EL (cell line): Measurements from ENCODE around the gene COPRS.
"Not testable (repeated sequence)": the region's sequence is repeated elsewhere in the genome, so short reads cannot be mapped to it uniquely, and the experiment has no call there.

ENCODE experiments used
- DNase-seq: peaks from one replicate; pipeline ENCODE4 v3.0.0-alpha.2; 2016

The COPRS gene

DNA sequence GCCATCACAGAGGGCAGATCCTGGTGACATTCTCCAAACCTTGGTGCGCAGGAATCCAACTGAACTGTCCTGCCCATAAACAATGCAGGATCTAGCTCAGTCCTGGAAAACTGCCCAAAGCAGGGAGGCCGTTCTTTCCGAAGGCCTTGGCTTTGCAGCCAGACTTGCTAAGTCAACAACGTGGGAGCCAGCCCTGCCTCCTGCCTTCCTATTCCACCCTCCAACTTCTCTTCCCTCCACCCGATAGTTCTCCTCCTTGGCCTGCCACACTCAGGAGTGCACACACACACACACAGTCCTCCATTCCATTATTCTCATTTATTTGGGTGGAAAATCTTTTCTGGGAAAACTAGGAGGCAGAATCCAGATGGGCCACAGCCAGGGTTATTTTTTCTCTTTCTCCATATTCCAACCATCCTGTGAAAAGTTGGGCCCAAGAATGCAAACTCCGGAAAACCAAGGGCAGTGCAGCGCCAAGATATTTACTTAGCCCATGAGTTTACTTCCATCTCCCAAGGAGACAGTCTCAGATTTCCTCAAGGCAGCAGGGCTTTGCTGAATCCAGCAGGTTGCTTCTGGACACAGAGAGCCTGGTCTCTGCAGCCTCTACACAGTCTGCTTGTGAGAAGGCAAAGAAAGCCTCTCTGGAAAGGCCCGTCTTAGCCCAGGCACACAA is 15.8 kb downstream of the COPRS start:
- DNase-seq: peak; percentile 51

GRCh38 chr17:31842195-31843069 is 16.6 kb downstream of the COPRS start:
- DNase-seq: peak; percentile 78

- DNase-seq: no peak
These were observed 17.2 kb downstream of the COPRS start for GRCh38 chr17:31841850-31842194.

DNA sequence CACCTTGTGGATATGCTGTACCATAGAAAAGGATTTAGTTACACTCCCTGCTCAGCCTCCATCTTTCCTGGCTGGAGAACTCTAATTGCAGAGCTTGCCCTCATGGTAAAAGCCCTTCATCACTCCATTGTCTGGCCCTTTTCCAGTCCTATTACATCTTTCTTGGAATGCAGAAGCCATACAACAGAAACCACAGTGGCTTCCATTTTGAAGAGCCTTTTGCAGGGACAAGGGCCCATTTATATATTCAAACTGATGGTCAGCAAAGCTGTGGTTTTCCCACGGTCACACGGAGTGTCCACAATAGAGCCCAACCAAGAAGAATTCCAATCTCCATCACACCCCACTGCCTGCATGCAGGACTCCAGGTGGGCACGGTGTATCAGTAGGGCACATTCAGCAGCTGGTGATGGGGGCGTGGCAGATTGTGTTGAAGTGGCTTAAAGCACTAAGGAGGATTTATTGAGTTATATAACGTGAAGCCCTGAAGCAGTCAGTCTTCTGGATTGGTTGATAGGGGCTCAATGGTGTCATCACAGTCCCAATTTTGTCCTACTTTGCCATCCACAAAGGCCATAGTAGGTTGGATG is 20.3 kb downstream of the COPRS start:
- DNase-seq: peak; percentile 30

DNA sequence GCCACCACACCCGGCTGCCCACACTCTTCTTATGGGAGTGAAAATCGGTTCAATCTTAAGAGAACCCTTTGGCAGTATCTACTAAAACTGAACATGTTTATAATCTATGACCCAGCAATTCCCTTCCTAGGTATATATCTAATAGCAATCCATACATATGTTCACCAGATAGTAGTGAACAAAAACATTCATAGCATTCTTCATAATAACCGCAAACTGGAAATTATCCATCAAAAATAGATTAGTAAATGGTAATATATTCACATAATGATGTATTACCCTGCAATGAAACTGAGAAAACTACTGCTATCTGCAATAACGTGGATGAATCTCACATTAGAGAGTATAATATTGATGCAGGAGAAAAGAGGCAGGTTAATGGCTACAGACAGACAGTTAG is 23.1 kb downstream of the COPRS start:
- peak; percentile 33 for DNase-seq

- DNase-seq: no peak
These were observed 24.6 kb downstream of the COPRS start for GRCh38 chr17:31834448-31834847.

DNA sequence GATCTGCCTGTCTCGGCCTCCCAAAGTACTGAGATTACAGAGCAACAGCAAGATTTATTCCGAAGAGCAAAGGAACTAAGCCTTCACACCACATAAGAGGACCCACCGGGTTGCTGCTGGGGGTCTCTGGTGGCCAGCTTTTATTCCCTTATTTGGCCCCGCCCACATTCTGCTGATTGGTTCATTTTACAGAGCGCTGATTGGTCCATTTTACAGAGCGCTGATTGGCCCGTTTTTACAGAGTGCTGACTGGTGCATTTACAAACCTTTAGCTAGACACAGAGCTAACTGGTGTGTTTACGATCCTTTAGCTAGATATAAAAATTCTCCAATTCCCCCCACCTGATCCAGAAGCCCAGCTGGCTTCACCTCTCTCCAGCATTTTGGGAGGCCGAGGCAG is 26.3 kb downstream of the COPRS start:
- DNase-seq: no peak

DNA sequence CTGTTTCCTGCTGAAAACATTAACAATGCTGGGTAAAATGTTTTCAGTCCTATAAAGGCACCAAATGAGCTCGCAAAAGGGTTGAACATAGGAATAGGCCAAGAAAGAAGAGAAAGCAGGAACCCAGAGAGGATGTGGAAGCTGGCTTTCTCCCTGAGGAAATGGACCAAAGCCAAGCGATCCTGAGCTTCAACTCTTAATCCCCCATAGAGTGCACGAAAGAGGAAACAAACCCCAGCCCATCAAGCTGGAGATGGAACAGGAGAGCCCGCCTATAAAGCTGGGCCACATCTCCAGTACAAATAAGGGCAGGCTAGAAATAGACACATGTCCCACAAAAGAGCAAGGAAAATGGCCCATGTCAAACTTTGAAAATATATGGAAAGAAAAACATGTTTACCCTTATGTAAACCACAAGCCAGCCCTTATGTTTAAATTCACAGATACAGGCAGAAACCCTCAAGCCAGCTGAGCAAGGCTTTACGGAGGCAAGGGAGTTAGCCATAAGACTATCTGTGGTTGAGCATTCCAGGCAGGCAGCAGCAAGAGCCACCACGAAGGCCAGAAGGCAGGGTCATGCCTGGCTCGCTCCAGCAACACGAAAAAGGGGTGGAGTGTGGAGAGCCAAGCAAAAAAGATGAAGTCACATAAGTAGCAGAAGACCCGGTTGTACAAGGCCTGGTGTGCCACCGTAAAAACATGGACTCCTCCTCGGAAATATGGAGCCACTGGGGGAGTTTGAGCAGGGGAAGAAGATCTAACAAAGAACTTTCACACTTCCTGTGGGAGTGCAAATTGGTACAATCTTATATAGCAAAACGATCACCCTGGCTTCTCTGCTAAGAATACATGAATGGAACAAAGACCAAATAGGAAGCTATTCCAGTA is 27.8 kb downstream of the COPRS start:
- DNase-seq: peak; percentile 11

DNA sequence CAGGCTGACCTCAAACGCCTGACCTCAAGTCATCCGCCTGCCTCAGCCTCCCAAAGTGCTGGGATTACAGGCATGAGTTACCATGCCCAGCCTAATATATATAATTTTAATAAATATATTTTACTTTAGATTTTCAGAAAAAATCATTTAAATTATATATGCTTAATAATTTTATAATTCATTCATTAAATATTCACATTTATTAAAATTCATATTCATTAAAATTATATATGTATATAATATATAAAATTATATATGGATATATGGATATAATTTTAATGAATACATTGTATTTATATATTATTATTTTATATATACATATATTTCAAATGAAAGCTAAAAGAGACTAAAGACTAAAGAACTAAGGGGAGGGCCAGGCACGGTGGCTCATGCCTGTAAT is 29.4 kb downstream of the COPRS start:
- no peak for DNase-seq

GRCh38 chr17:31828955-31829354 is 30.1 kb downstream of the COPRS start:
- DNase-seq: not testable (repeated sequence)

DNA sequence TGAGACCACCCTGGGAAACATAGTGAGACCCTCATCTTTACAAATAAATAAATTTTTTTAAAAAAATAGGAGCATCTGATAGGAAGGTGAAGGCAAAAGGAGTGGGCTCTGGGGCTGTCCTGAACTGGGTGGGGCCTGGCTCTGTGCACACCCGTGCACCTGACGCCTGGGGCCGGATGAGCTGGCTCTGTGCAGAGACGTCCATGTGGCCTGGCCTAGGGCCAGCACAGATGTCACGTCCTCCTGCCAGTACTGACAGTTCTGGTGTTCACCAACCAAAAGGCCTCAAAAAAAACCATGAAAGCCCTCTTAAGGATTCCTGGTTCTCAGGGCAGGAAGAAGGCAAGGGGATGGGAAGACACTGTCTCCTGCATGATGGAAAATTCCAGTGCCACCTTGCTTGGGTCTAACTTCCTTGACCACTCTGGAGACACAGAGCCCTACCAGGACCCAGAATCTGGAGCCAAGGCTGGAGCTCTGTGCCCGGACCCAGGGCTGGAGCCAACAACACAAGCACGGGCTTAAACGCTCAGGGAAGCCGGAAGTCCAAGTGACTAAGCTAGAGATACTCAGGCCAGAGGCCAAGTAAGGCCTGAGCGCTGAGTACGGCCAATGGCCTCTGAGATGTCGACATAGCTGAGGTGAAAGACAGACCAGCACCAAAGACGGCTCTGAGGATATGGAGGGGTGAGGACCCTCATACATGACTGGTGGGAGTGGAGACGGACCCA is 32.9 kb downstream of the COPRS start:
- peak; percentile 60 for DNase-seq

DNA sequence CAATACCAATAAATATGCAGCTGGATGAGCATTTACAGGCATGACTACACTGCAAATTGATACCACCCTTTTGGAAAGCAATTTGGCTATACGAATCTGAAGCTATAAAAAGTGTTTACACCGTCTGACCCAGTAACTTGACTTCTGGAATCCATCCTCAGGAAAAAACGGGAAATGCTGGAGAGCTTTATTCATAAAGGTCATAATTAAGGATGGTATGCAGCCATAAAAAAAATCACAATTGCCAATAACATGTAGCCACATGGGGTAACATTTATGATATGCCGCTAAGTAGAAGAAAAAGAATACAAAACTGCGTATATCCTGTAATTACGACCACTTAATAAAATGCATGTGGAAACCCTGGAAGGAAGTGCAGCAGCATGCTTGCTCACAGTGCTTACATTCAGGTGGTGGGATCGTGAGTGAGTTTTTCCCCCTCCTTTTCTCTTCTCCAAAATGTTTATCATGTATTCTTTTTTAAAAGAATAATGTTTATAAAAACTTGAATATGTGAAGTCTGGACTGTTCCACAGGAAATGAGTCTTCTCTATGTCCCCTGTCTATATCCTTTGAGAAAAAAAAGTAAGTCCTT is 34.2 kb downstream of the COPRS start:
- peak; percentile 36 for DNase-seq

GRCh38 chr17:31823014-31823413 is 36.0 kb downstream of the COPRS start:
- no peak for DNase-seq

DNA sequence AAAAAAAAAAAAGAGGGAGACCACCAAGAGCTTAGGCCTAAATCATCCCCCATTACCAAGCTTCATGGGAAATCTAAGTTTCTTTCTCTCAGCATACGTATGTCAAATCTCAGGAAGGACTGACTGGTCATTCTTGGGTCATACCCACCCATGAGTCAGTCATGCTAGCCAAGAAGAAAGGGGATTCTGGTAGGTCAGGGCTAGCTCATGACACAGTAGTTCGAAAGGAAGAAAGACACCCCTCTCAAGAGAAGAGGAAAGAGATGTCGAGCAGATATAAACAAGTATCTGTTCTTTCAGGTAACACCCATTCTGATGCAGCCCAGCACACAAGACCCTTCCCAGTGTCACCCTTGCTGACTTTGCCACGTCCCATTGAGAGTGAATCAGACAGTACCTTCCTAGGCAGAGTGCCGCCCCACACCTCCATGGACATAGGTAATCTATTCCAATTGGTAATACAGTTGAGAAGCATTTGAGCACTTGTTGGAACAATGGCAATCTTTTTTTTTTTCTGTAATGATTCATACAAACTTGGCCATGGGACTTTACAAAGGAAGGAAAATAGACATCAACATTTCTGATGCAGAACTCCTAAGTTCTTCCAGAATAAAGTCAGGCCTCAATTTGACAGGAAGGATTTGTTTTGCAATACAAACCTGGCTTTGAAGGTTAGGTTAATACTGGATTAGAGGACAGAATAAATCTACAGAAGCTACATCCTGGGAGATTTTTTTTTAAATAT is 38.2 kb downstream of the COPRS start:
- DNase-seq: peak; percentile 27

DNA sequence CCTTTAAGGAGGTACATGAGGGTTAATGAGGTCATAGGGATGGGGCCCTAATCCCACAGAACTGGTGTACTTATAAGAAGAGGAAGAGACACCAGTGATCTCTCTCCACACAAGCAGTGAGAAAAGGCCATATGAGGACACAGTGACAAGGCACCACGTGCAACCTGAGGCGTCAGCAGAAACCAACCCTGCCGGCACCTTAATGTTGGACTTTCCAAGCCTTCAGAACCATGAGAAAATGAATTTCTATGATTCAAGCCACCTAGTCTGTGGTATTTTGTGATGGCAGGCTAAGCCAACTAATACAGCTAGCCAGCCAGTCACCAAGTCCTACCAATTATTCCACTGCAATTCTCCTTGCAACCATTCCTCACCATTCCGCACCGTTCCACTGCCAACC is 39.5 kb downstream of the COPRS start:
- no peak for DNase-seq

GRCh38 chr17:31818863-31819262 is 40.2 kb downstream of the COPRS start:
- not testable (repeated sequence) for DNase-seq

DNA sequence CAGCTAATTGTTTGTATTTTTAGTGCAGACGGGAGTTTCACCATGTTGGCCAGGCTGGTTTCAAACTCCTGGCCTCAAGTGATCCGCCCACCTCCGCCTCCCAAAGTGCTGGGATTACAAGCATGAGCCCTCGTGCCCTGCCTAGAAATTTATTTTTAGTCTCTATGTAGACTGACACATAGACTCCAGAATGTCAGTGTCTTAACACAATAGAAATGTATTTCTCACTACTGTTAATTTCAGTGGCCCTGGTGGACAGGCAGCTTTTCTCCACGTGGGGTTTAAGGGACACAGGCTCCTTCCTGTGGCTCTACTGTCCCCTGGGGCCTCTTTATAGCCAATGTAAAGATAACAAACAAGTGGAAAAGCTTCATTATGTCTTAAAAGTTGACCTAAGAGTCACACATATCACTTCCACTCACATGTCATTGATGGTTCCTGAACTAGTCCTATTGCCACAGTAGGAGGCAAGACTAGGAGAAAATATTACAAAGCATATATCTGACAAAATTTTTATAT is 43.8 kb downstream of the COPRS start:
- DNase-seq: no peak

GRCh38 chr17:31811101-31811500 is 47.9 kb downstream of the COPRS start:
- DNase-seq: no peak

- DNase-seq: not testable (repeated sequence)
These were observed 49.2 kb downstream of the COPRS start for GRCh38 chr17:31809876-31810275.

DNA sequence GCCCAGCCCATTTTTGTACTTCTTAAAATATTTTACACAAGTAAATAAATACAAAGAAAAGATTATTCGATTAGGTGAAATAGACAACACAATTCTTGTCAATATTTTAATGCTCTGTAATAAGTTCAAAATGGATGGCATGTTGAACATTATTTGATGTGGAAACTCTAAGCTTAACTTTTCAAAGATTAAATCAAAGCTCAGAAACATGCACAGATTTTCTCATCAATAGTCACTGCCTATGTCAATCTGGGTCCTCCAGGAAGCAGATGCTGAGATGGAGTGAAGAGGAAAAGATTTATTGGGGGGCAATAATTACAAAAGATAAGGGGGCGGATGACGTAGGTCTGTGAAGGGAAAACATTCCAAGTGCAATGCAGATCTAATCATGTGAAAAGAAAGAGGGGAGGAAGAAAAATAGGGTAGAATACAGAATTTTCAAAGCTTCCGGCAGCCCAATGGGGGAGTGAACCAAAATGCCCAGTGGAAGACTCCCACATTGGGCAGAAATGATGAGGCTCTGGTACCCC is 50.5 kb downstream of the COPRS start:
- no peak for DNase-seq

DNA sequence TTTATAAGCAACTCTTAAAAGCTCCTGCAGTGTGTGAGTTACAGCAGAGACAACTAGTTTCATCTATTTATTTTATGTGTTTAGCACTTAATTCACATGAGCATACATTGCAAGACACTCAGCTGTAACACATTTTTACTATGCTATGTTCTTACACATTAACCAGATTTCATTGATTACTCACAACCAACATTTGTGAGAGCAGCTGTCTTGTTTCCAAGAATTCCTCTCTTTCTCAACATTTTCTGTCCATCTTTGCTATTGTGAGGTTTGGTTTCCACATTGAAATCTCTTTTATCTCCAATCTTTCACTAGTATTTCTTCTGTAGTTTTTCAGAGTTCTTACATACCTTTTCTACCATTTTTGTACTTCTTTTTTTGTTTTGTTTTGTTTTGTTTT is 51.2 kb downstream of the COPRS start:
- DNase-seq: no peak
